SK-N-MC (cell line): ENCODE results near the gene GPR160.

ENCODE experiments used
- DNase-seq: peaks from one replicate; pipeline ENCODE4 v3.0.0-alpha.2; 2011; ENCODE audit warnings: low read depth, low spot score
- H3K27ac ChIP-seq: fragments of 200-600 bp; sonication (generic); 2 replicates; pipeline ENCODE4 v1.5.1; 2016; ENCODE audit warnings: mixed run types
- H3K36me3 ChIP-seq: fragments of 200-600 bp; sonication (generic); 2 replicates; pipeline ENCODE4 v1.6.1; 2017; ENCODE audit warnings: antibody characterized with exemption, low read length, mixed read lengths; ENCODE audit not compliant: insufficient read depth
- H3K4me3 ChIP-seq: fragments of 200-600 bp; sonication (generic); 2 replicates; pipeline ENCODE4 v1.5.1; 2016
- H3K9ac ChIP-seq: fragments of 200-600 bp; sonication (generic); 2 replicates; pipeline ENCODE4 v1.8.0; 2017; ENCODE audit warnings: mixed run types, mixed read lengths; ENCODE audit not compliant: insufficient read length
- H3K9me3 ChIP-seq: fragments of 200-600 bp; sonication (generic); 2 replicates; pipeline ENCODE4 v1.6.1; 2017; ENCODE audit warnings: low read depth, mild to moderate bottlenecking, antibody characterized with exemption, low read length, moderate library complexity, mixed read lengths
- EZH2 ChIP-seq: fragments of 200-600 bp; sonication (generic); IDR thresholded peaks from one replicate; pipeline ENCODE4 v1.6.1; 2017; ENCODE audit warnings: antibody characterized with exemption
- FOXP2 ChIP-seq: optimal IDR thresholded peaks from 2 replicates; pipeline ENCODE3; 2011; ENCODE audit warnings: mild to moderate bottlenecking, moderate library complexity; ENCODE audit not compliant: insufficient read depth; ENCODE audit errors: extremely low read length, control extremely low read depth
- POLR2AphosphoS5 ChIP-seq: IDR thresholded peaks from 2 replicates; pipeline ENCODE4 v1.6.1; 2012; ENCODE audit warnings: mild to moderate bottlenecking, low read depth, low read length, borderline replicate concordance

GPR160 gene

GRCh38 chr3:170130532-170130931, 92.7 kb downstream of the GPR160 start:
- peak overlapping the region; percentile 76 for H3K27ac ChIP-seq
- H3K9ac ChIP-seq: peak overlapping the region; percentile 25
- H3K36me3 ChIP-seq: peaks cover 62% of the 10 kb centered on the region
- TF ChIP-seq POLR2AphosphoS5 (no peak), FOXP2 (no peak), EZH2 (no peak)
- H3K9me3 ChIP-seq: 0 out of 2 replicates have a peak, but pooled peaks cover 6% of the 10 kb centered on the region
- H3K4me3 ChIP-seq: peak overlapping the region; percentile 6; the same call in 1 of the 2 replicates
- DNase-seq: no peak

GRCh38 chr3:170132335-170132734, 94.5 kb downstream of the GPR160 start:
- 0 out of 2 replicates have a peak, but pooled peaks cover 6% of the 10 kb centered on the region for H3K9me3 ChIP-seq
- no peak overlapping the region for H3K4me3 ChIP-seq
- TF ChIP-seq EZH2: no peak
- TF ChIP-seq POLR2AphosphoS5: no peak
- TF ChIP-seq FOXP2: no peak
- DNase-seq: no peak
- H3K36me3 ChIP-seq: peaks cover 73% of the 10 kb centered on the region
- H3K27ac ChIP-seq: no peak overlapping the region
- no peak overlapping the region for H3K9ac ChIP-seq
